Measurements from ENCODE around the gene SPIRE2.
"Not testable (repeated sequence)": the region's sequence is repeated elsewhere in the genome, so short reads cannot be mapped to it uniquely, and the experiment has no call there.

Gene SPIRE2

DNA sequence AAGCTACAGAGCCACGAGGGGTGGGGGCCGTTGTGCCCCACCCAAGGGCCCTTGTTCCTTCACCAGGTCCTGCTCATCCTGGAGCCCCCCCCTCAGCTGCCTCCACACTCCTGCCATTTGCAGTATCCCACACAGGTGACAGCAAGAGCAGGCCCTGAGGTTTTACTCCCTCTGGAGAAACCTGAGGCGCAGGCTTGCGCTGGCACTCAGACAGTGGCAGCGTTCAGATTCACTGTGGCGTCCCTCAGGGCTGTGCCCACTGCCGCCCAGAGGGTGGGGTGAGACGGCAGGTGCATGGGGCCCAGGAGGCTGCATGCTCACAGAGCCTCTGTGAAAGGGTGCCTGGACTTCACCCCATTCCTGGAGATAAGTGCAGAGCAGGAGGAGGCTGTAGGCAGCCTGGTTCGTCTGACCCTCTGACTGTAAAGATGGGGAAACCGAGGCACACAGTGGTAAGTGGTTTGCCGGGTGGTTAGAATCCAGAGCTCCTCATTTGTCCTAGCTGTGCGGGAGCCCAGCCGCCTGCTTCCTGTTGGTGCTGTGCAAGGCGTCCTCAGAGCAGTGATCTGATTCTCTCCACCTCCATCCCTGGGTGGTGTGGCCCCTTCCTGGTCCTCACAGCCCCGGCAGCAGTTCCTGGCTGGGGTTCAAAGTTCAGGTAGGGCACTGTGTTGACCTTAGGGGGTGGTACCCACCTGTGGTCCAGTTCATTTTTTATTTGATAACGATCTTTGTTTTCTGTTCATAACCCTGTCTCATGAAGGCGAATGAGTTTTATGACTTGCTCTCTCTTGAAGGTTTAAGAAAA, 1.6 kb downstream of the SPIRE2 start:
- no peak for DNase-seq
- no peak overlapping the region for H3K56ac ChIP-seq (ENCODE audit: low read length)
- H3K23ac ChIP-seq (ENCODE audit: low read length): no peak overlapping the region
- no CpG with 5 or more reads among the region's 17 CpGs for WGBS (ENCODE audit: extremely low coverage, insufficient coverage, low lambda C conversion rate)
- H4K8ac ChIP-seq (ENCODE audit: low read depth, low read length): no peak overlapping the region
- H2BK15ac ChIP-seq (replicated peaks; ENCODE audit: low read depth): no peak overlapping the region
- no peaks in the 10 kb centered on the region for H3K79me1 ChIP-seq (ENCODE audit: low read length)
- H3K4ac ChIP-seq (ENCODE audit: low read depth, low read length): no peak overlapping the region
- no peak overlapping the region for H3K18ac ChIP-seq (ENCODE audit: low read length)
- no peak overlapping the region for H3K27ac ChIP-seq (ENCODE audit: low read depth, low read length)
- H3K4me3 ChIP-seq (ENCODE audit: low read length): no peak overlapping the region
- H2BK120ac ChIP-seq (ENCODE audit: low read depth, low read length): no peak overlapping the region
- no peak overlapping the region for H2AK5ac ChIP-seq (ENCODE audit: low read length)
- H3K36me3 ChIP-seq (ENCODE audit: control insufficient read depth, insufficient read depth, low read length): no peaks in the 10 kb centered on the region
- no peak overlapping the region for H2BK5ac ChIP-seq (ENCODE audit: low read length)
- no peak overlapping the region for H3K9ac ChIP-seq (ENCODE audit: low read length)
- no peaks in the 10 kb centered on the region for H3K27me3 ChIP-seq (ENCODE audit: insufficient read depth, low read length, poor library complexity)
- no peaks in the 10 kb centered on the region for H3K79me2 ChIP-seq (ENCODE audit: control insufficient read depth, insufficient read depth, low read length)
- no peaks in the 10 kb centered on the region for H3K4me1 ChIP-seq (ENCODE audit: control insufficient read depth, low read depth, low read length)
- H4K5ac ChIP-seq (ENCODE audit: low read length): no peak overlapping the region
- no peak overlapping the region for H3K4me2 ChIP-seq (ENCODE audit: low read length)

DNA sequence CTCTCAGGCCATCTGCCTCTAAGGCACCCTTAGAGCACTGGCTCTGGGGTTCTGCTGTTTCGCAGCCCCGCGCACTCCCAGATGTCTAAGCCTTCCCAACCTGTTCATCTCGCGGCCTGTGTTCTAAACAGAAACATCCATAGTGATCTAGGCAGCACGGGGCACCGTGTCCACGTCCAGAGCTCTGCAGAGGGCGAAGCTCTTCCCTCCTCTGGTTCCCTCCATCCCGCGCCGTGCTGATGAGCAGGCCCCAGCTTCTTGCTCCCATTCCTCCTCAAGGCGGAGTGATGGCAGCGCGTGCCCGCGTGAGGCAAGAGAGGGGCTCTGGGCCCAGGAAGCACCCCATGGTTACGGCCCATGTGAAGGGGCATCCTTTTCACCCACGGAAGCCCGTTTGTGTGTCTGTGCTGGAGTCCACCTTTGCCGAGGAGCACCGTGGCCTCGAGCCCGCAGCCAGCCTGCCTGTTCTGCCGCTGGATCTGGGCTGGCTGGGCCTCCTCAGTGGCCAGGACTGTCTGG, 3.6 kb downstream of the SPIRE2 start:
- H3K4me2 ChIP-seq (ENCODE audit: low read length): no peak overlapping the region
- H3K9ac ChIP-seq (ENCODE audit: low read length): no peak overlapping the region
- H3K23ac ChIP-seq (ENCODE audit: low read length): no peak overlapping the region
- H4K5ac ChIP-seq (ENCODE audit: low read length): no peak overlapping the region
- no peaks in the 10 kb centered on the region for H3K79me2 ChIP-seq (ENCODE audit: control insufficient read depth, insufficient read depth, low read length)
- no peaks in the 10 kb centered on the region for H3K4me1 ChIP-seq (ENCODE audit: control insufficient read depth, low read depth, low read length)
- no peak overlapping the region for H4K8ac ChIP-seq (ENCODE audit: low read depth, low read length)
- H2BK15ac ChIP-seq (replicated peaks; ENCODE audit: low read depth): no peak overlapping the region
- H3K36me3 ChIP-seq (ENCODE audit: control insufficient read depth, insufficient read depth, low read length): no peaks in the 10 kb centered on the region
- no peak for DNase-seq
- H3K27ac ChIP-seq (ENCODE audit: low read depth, low read length): no peak overlapping the region
- no peaks in the 10 kb centered on the region for H3K79me1 ChIP-seq (ENCODE audit: low read length)
- no CpG with 5 or more reads among the region's 25 CpGs for WGBS (ENCODE audit: extremely low coverage, insufficient coverage, low lambda C conversion rate)
- no peak overlapping the region for H3K4ac ChIP-seq (ENCODE audit: low read depth, low read length)
- H2BK5ac ChIP-seq (ENCODE audit: low read length): no peak overlapping the region
- no peak overlapping the region for H2AK5ac ChIP-seq (ENCODE audit: low read length)
- H3K56ac ChIP-seq (ENCODE audit: low read length): no peak overlapping the region
- no peak overlapping the region for H3K18ac ChIP-seq (ENCODE audit: low read length)
- H3K4me3 ChIP-seq (ENCODE audit: low read length): no peak overlapping the region
- no peak overlapping the region for H2BK120ac ChIP-seq (ENCODE audit: low read depth, low read length)
- H3K27me3 ChIP-seq (ENCODE audit: insufficient read depth, low read length, poor library complexity): no peaks in the 10 kb centered on the region

- H3K9ac ChIP-seq (ENCODE audit: low read length); H3K27ac ChIP-seq (ENCODE audit: low read depth, low read length); H2BK5ac ChIP-seq (ENCODE audit: low read length); H3K36me3 ChIP-seq (ENCODE audit: control insufficient read depth, insufficient read depth, low read length); H3K4me1 ChIP-seq (ENCODE audit: control insufficient read depth, low read depth, low read length); H3K79me1 ChIP-seq (ENCODE audit: low read length); H3K18ac ChIP-seq (ENCODE audit: low read length); DNase-seq; H2BK15ac ChIP-seq (replicated peaks; ENCODE audit: low read depth); H3K4me3 ChIP-seq (ENCODE audit: low read length); H3K27me3 ChIP-seq (ENCODE audit: insufficient read depth, low read length, poor library complexity); H3K23ac ChIP-seq (ENCODE audit: low read length); H2AK5ac ChIP-seq (ENCODE audit: low read length); H4K5ac ChIP-seq (ENCODE audit: low read length); H2BK120ac ChIP-seq (ENCODE audit: low read depth, low read length); H3K56ac ChIP-seq (ENCODE audit: low read length); H4K8ac ChIP-seq (ENCODE audit: low read depth, low read length); H3K79me2 ChIP-seq (ENCODE audit: control insufficient read depth, insufficient read depth, low read length); H3K4me2 ChIP-seq (ENCODE audit: low read length); H3K4ac ChIP-seq (ENCODE audit: low read depth, low read length): not testable (repeated sequence)
- no CpG with 5 or more reads among the region's 39 CpGs for WGBS (ENCODE audit: extremely low coverage, insufficient coverage, low lambda C conversion rate)
These were observed 5.5 kb downstream of the SPIRE2 start for GRCh38 chr16:89833664-89834363.

- H4K8ac ChIP-seq (ENCODE audit: low read depth, low read length); H3K4me1 ChIP-seq (ENCODE audit: control insufficient read depth, low read depth, low read length); H3K36me3 ChIP-seq (ENCODE audit: control insufficient read depth, insufficient read depth, low read length); H2BK120ac ChIP-seq (ENCODE audit: low read depth, low read length); H3K79me1 ChIP-seq (ENCODE audit: low read length); H3K4me3 ChIP-seq (ENCODE audit: low read length); H3K4me2 ChIP-seq (ENCODE audit: low read length); H3K79me2 ChIP-seq (ENCODE audit: control insufficient read depth, insufficient read depth, low read length); H3K56ac ChIP-seq (ENCODE audit: low read length); H3K9ac ChIP-seq (ENCODE audit: low read length); H3K18ac ChIP-seq (ENCODE audit: low read length); H2BK15ac ChIP-seq (replicated peaks; ENCODE audit: low read depth); H2BK5ac ChIP-seq (ENCODE audit: low read length); H2AK5ac ChIP-seq (ENCODE audit: low read length); H3K23ac ChIP-seq (ENCODE audit: low read length); H3K4ac ChIP-seq (ENCODE audit: low read depth, low read length); H3K27ac ChIP-seq (ENCODE audit: low read depth, low read length); H4K5ac ChIP-seq (ENCODE audit: low read length); DNase-seq; H3K27me3 ChIP-seq (ENCODE audit: insufficient read depth, low read length, poor library complexity): not testable (repeated sequence)
- no CpG with 5 or more reads among the region's 42 CpGs for WGBS (ENCODE audit: extremely low coverage, insufficient coverage, low lambda C conversion rate)
These were observed 6.6 kb downstream of the SPIRE2 start for GRCh38 chr16:89834813-89835363.

GRCh38 chr16:89836484-89836883, 8.2 kb downstream of the SPIRE2 start:
- not testable (repeated sequence) for H3K9ac ChIP-seq (ENCODE audit: low read length); H4K5ac ChIP-seq (ENCODE audit: low read length); H2BK5ac ChIP-seq (ENCODE audit: low read length); H3K79me1 ChIP-seq (ENCODE audit: low read length); DNase-seq; H2AK5ac ChIP-seq (ENCODE audit: low read length); H2BK120ac ChIP-seq (ENCODE audit: low read depth, low read length); H3K79me2 ChIP-seq (ENCODE audit: control insufficient read depth, insufficient read depth, low read length); H2BK15ac ChIP-seq (replicated peaks; ENCODE audit: low read depth); H3K27ac ChIP-seq (ENCODE audit: low read depth, low read length); H3K18ac ChIP-seq (ENCODE audit: low read length); H3K4ac ChIP-seq (ENCODE audit: low read depth, low read length); H3K56ac ChIP-seq (ENCODE audit: low read length); H4K8ac ChIP-seq (ENCODE audit: low read depth, low read length); H3K4me1 ChIP-seq (ENCODE audit: control insufficient read depth, low read depth, low read length); H3K27me3 ChIP-seq (ENCODE audit: insufficient read depth, low read length, poor library complexity); H3K36me3 ChIP-seq (ENCODE audit: control insufficient read depth, insufficient read depth, low read length); H3K4me3 ChIP-seq (ENCODE audit: low read length); H3K23ac ChIP-seq (ENCODE audit: low read length); H3K4me2 ChIP-seq (ENCODE audit: low read length)
- no CpG with 5 or more reads among the region's 15 CpGs for WGBS (ENCODE audit: extremely low coverage, insufficient coverage, low lambda C conversion rate)
